GM19467 (cell line): Measurements from ENCODE around the gene GTPBP3.

Experiments used
- ATAC-seq: cut with Tn5 transposase; IDR thresholded peaks from one replicate; pipeline ENCODE4 v1.9.1; 2021; ENCODE audit warnings: mild to moderate bottlenecking, moderate library complexity; ENCODE audit not compliant: unreplicated experiment

GTPBP3 gene

DNA sequence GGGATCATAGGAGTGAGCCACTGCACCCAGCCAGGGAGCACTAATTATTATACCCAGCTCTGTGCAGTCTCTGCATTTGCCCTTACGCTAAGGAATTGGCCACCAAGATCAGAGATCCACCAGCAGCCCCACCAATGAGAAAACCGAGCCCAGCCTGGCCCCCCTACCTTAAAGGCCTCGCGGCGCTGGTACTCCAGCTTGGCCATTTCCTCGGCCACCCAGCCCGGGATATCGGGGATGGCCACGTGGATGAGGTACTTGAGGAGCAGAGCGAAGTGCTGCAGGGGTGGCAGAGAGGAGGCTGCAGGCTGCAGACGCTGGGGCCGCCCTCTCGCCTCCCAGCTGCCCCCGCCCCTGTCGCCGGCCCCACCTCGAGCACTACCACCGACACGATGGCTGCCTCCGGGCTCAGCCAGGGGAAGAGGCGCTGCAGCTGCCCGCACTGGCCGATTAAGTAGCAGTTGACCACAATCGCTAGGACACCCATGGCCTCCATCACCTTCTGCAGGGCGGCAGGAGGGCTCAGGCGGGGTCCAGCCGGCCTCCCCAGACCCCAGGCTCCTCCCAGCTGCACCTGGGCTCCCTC, 10.2 kb upstream of the GTPBP3 start:
- no peak for ATAC-seq

- ATAC-seq = no peak
Measured at GRCh38 chr19:17327654-17328516, 9.5 kb upstream of the GTPBP3 start.

- ATAC-seq = no peak
Measured at GRCh38 chr19:17328517-17329365, 8.6 kb upstream of the GTPBP3 start.

- no peak for ATAC-seq
Measured at GRCh38 chr19:17329366-17330261, 7.7 kb upstream of the GTPBP3 start.

GRCh38 chr19:17330262-17331044, 6.9 kb upstream of the GTPBP3 start:
- ATAC-seq = no peak

DNA sequence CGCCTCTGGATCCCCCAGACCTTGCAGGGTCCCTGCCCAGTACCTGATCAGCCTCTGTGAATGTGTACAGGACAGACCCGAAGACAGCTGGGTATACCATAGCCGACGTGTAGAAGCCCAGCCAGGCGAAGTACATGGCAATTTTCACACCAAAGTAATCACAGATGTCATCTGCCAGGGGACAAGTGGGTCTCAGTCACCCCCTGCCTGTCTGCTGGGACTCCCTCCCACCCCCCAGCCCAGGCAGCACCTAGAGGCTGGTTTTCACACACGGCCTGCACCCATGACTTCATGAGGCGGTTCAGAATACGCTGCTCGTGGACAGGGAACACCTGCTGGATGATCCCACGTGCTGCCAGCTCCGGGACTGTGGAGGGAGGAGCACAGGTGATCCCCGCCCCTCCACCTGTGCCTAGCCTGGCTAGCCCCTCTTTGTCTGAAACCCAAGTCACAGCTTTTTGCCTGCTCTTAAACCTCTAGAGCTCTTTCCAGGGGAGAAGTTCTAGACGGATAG, 6.3 kb upstream of the GTPBP3 start:
- no peak for ATAC-seq

DNA sequence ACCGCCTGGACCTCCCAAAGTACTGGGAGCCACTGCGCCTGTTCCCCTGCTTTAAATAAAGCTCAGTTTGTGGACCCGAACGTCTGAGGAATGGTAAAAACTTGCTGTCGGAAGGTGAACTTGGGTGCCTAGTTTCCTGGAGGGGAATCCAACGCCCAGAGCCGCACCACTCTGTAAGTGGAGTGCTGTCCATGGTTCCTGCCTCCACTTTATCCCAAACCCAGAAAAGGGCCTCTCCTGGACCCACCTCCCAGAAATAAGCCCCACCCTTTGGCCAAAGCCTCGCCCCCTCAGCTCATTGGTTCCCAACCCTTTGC, 5.0 kb upstream of the GTPBP3 start:
- ATAC-seq = no peak

- ATAC-seq = no peak
Measured at GRCh38 chr19:17332677-17333581, 4.4 kb upstream of the GTPBP3 start.

GRCh38 chr19:17333611-17334413, 3.5 kb upstream of the GTPBP3 start:
- peak; percentile 3 for ATAC-seq

DNA sequence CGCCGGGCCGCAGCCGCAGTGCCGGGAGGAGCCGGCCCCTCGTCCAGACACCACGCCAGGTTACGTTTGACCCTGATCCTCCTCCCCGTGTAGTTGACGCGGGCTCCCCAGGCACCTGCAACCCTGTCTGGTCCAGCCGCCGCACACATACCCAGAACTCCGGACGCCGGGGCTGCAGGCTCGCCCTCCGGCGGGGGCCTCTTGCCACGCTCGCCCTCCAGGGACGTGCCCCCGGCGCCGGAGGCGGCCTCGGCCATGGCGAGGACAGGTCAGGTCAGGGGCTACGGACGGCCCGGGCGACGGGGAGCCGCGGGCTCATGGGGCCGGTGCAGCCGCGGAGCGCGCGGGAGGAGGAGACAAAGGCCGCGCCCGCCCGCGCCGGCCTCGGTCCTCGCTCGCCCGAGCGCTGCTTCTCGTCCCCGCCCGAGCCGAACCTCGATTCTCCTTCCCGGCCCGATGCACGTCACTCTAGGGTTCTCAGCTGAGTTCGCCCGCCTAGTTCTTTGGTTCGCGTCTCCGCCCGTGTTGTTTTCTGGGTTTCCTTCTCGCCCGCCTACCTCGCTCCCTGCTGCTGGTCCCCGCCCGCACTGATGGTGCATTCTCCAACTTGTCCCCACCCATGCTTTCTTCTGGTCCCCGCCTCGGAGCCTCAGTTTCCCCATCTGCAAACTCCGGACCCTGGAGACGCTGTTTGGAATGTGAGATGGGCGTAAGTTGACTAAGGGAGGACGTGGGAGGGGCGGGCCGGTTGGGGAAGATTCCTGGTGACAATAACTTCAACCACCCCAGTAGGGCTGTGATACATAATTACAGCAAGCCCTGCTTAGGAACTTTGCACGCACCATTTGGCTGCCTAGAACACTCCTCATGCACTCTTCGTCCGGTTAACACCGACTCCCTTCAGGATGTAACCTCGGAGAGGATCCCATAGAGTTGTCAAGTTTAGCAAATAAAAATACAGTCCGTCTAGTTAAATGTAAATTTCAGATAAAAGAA, 2.6 kb upstream of the GTPBP3 start, which contains the start of gene ANO8:
Gene ANO8, minus strand, starts transcription at position 442 of the 996 bp plus-strand sequence. Its CDS starts 185 bp downstream, at position 257.
- ATAC-seq = peak; percentile 36

- ATAC-seq = no peak
Measured at GRCh38 chr19:17335575-17335974, 1.8 kb upstream of the GTPBP3 start.

- no peak for ATAC-seq
Measured at GRCh38 chr19:17337675-17338432, 501 bp downstream of the GTPBP3 start.

DNA sequence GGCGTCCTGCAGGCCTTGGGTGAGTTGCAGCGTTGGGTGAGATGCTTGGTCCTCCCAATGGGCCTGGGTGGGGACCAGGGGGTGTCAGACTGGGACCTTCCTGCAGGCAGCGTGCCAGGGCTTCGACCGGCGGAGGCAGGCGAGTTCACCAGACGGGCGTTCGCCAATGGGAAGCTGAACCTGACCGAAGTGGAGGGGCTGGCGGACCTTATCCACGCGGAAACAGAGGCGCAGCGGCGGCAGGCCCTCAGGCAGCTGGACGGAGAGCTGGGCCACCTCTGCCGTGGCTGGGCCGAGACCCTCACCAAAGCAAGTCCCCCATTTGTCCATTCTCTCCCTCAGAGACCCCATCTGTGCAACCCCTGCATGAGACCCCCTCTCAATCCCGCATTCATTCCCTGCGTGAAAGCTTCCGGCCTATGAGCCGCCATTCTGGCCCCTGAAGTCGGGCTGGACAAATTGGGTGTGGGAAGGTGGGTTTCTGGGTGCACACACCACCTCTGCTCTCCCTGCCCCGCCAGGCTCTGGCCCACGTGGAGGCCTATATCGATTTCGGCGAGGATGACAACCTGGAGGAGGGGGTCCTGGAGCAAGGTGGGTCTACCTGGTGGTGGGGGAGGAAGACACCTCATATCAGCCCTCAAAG, 1.2 kb downstream of the GTPBP3 start:
- ATAC-seq = no peak

GRCh38 chr19:17339088-17339741, 1.9 kb downstream of the GTPBP3 start:
- ATAC-seq = no peak
